ENCODE measurements around the gene C19orf38. TPM values are rescaled to one million over a fixed set of nuclear protein-coding genes. Genes with fewer than 3 reads are reported as not detected.

Gene C19orf38
- total RNA-seq, 1 experiment from 2014 or later = not detected

GRCh38 chr19:10803252-10803651 is 45.0 kb upstream of the C19orf38 start:
- H2BK12ac ChIP-seq (ENCODE audit: insufficient read length, low read depth, low read length) = no peak overlapping the region
- Mint-ChIP-seq H3K4me1 (no peaks in the 10 kb centered on the region), H3K36me3 (ENCODE audit: insufficient read depth in 1 of 3, low read depth in 3 of 3) (peaks cover 22 to 55% (median 54%) of the 10 kb centered on the region in 3 experiments; a peak in 6 of 7 replicates), H3K27me3 (ENCODE audit: low read depth) (no peaks in the 10 kb centered on the region), H3K27ac (no peak overlapping the region; a peak in 2 of 7 replicates), H3K4me3 (no peak overlapping the region), H3K9me3 (no peaks in the 10 kb centered on the region)
- no peak overlapping the region for H3K4me2 ChIP-seq (ENCODE audit: insufficient read depth, insufficient read length, low read length)
- H4K91ac ChIP-seq (ENCODE audit: insufficient read length, low read depth, low read length) = no peak overlapping the region
- H4K8ac ChIP-seq (replicated peaks; ENCODE audit: insufficient read length, low read depth, low read length) = no peak overlapping the region
- H3K14ac ChIP-seq (ENCODE audit: insufficient read depth, low read length) = no peak overlapping the region; the same call in 1 of the 2 replicates
- no peaks in the 10 kb centered on the region for H3K79me2 ChIP-seq (ENCODE audit: insufficient read depth, low read length)
- H2BK5ac ChIP-seq (ENCODE audit: insufficient read length, low read length) = no peak overlapping the region
- H3K56ac ChIP-seq (ENCODE audit: insufficient read length, low read depth, low read length) = no peak overlapping the region
- H2BK120ac ChIP-seq (ENCODE audit: low read depth, low read length, poor library complexity, severe bottlenecking) = no peak overlapping the region
- H4K20me1 ChIP-seq (ENCODE audit: control insufficient read depth, insufficient read depth, insufficient read length) = no peaks in the 10 kb centered on the region
- no CpG with 5 or more reads among the region's 9 CpGs for WGBS (ENCODE audit: extremely low coverage, insufficient read length, low lambda C conversion rate)
- H2AFZ ChIP-seq (ENCODE audit: low read length) = no peak overlapping the region
- H3T11ph ChIP-seq (ENCODE audit: low read length) = no peak overlapping the region
- H3K23ac ChIP-seq (ENCODE audit: insufficient read length, low read depth, low read length) = no peak overlapping the region
- no peaks in the 10 kb centered on the region for H3K27me3 ChIP-seq (ENCODE audit: insufficient read depth, low read length)
- H3K18ac ChIP-seq (ENCODE audit: insufficient read length, low read depth, low read length) = no peak overlapping the region
- no peak overlapping the region for H2AK5ac ChIP-seq (ENCODE audit: insufficient read length, low read length)
- no peaks in the 10 kb centered on the region for H3K23me2 ChIP-seq (ENCODE audit: insufficient read length, low read depth, low read length, poor library complexity, severe bottlenecking)
- H3K4me1 ChIP-seq (ENCODE audit: insufficient read depth, low read length) = no peaks in the 10 kb centered on the region
- H3K9me3 ChIP-seq (ENCODE audit: control insufficient read depth, low read depth, low read length) = no peaks in the 10 kb centered on the region
- H2BK15ac ChIP-seq (ENCODE audit: low read depth, low read length) = no peak overlapping the region
- H3K9ac ChIP-seq (ENCODE audit: extremely low read depth, insufficient read length, low read length) = no peak overlapping the region
- no peaks in the 10 kb centered on the region for H3K79me1 ChIP-seq (ENCODE audit: insufficient read depth, low read depth, low read length, poor library complexity, severe bottlenecking)
- H2BK20ac ChIP-seq (ENCODE audit: low read depth, low read length, poor library complexity, severe bottlenecking) = no peak overlapping the region
- DNase-seq = no peak
- H3K4ac ChIP-seq (ENCODE audit: low read depth, low read length) = no peak overlapping the region
- TF ChIP-seq, protein P1, sequence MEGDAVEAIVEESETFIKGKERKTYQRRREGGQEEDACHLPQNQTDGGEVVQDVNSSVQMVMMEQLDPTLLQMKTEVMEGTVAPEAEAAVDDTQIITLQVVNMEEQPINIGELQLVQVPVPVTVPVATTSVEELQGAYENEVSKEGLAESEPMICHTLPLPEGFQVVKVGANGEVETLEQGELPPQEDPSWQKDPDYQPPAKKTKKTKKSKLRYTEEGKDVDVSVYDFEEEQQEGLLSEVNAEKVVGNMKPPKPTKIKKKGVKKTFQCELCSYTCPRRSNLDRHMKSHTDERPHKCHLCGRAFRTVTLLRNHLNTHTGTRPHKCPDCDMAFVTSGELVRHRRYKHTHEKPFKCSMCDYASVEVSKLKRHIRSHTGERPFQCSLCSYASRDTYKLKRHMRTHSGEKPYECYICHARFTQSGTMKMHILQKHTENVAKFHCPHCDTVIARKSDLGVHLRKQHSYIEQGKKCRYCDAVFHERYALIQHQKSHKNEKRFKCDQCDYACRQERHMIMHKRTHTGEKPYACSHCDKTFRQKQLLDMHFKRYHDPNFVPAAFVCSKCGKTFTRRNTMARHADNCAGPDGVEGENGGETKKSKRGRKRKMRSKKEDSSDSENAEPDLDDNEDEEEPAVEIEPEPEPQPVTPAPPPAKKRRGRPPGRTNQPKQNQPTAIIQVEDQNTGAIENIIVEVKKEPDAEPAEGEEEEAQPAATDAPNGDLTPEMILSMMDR (conservative IDR thresholded peaks at IDR 0.05) = no peak
- H4K5ac ChIP-seq (ENCODE audit: insufficient read length, low read depth, low read length) = no peak overlapping the region
- no peak overlapping the region for H3K27ac ChIP-seq (ENCODE audit: insufficient read length, low read depth, low read length)
